ENCODE measurements around the gene ASB18. TPM values are rescaled to one million over a fixed set of nuclear protein-coding genes. Genes with fewer than 3 reads are reported as not detected.

The ASB18 gene
- polyA plus RNA-seq, 1 donor (not counting 4 experiments of a cell fraction or from before 2014, with no cell fraction given), result not detected

GRCh38 chr2:236209535-236209934 lies 54.7 kb downstream of the ASB18 start:
- Histone ChIP-seq H3K4me3 (ENCODE audit: control insufficient read depth in 2 of 3, extremely low read depth in 1 of 3, insufficient read depth in 2 of 3, low read depth in 1 of 3, low read length in 3 of 3) (no peak overlapping the region), H3K4me1 (ENCODE audit: control insufficient read depth, extremely low read depth, insufficient read depth, low read length) (no peaks in the 10 kb centered on the region), H3K9me3 (ENCODE audit: control insufficient read depth, low read depth, low read length) (no peaks in the 10 kb centered on the region), H3K4me2 (ENCODE audit: control insufficient read depth, extremely low read depth, insufficient read depth, low read depth, low read length) (no peak overlapping the region), H2AFZ (ENCODE audit: control insufficient read depth, low read length) (no peak overlapping the region), H3K27me3 (ENCODE audit: control insufficient read depth, extremely low read depth, insufficient read depth, low read length) (peaks cover 10% of the 10 kb centered on the region), H3K9me1 (ENCODE audit: control insufficient read depth, extremely low read depth, insufficient read depth, low read length) (no peaks in the 10 kb centered on the region), H3K9ac (ENCODE audit: control insufficient read depth, extremely low read depth, insufficient read depth, low read length) (no peak overlapping the region), H3K27ac (ENCODE audit: control insufficient read depth, insufficient read depth, low read length) (no peak overlapping the region), H4K20me1 (ENCODE audit: control insufficient read depth, extremely low read depth, insufficient read depth, low read length) (no peaks in the 10 kb centered on the region), H3K36me3 (ENCODE audit: control insufficient read depth in 2 of 2, extremely low read depth in 1 of 2, insufficient read depth in 2 of 2, low read length in 2 of 2) (no peaks in the 10 kb centered on the region), H3K79me2 (ENCODE audit: control insufficient read depth, insufficient read depth, low read length) (no peaks in the 10 kb centered on the region)
- TF ChIP-seq EZH2 (IDR thresholded peaks at IDR 0.05; ENCODE audit: low read length) (no peak), CTCF (optimal IDR thresholded peaks at IDR 0.05 in 1 of 3, IDR thresholded peaks at IDR 0.05 in 1 of 3, conservative IDR thresholded peaks at IDR 0.05 in 1 of 3; ENCODE audit: extremely low read depth in 1 of 3, insufficient read depth in 2 of 3, low read length in 3 of 3) (peak in 1 of 3 experiments; percentile 7)
- dilution Hi-C loops (cut with MboI; ENCODE audit: extremely low pct_ligation_motif_present, low sequenced_read_pairs), result no loop called here
- DNase-seq (ENCODE audit: low read depth, low spot score) (no peak), FAIRE-seq (no peak)

GRCh38 chr2:236208019-236208926 lies 55.9 kb downstream of the ASB18 start:
- Histone ChIP-seq H3K4me1 (ENCODE audit: control insufficient read depth, extremely low read depth, insufficient read depth, low read length) (no peaks in the 10 kb centered on the region), H3K36me3 (ENCODE audit: control insufficient read depth in 2 of 2, extremely low read depth in 1 of 2, insufficient read depth in 2 of 2, low read length in 2 of 2) (no peaks in the 10 kb centered on the region), H3K4me2 (ENCODE audit: control insufficient read depth, extremely low read depth, insufficient read depth, low read depth, low read length) (no peak overlapping the region), H2AFZ (ENCODE audit: control insufficient read depth, low read length) (no peak overlapping the region), H3K9me3 (ENCODE audit: control insufficient read depth, low read depth, low read length) (no peaks in the 10 kb centered on the region), H3K4me3 (ENCODE audit: control insufficient read depth in 2 of 3, extremely low read depth in 1 of 3, insufficient read depth in 2 of 3, low read depth in 1 of 3, low read length in 3 of 3) (no peak overlapping the region), H3K9ac (ENCODE audit: control insufficient read depth, extremely low read depth, insufficient read depth, low read length) (no peak overlapping the region), H4K20me1 (ENCODE audit: control insufficient read depth, extremely low read depth, insufficient read depth, low read length) (no peaks in the 10 kb centered on the region), H3K9me1 (ENCODE audit: control insufficient read depth, extremely low read depth, insufficient read depth, low read length) (no peaks in the 10 kb centered on the region), H3K27me3 (ENCODE audit: control insufficient read depth, extremely low read depth, insufficient read depth, low read length) (peaks cover 2% of the 10 kb centered on the region), H3K27ac (ENCODE audit: control insufficient read depth, insufficient read depth, low read length) (no peak overlapping the region), H3K79me2 (ENCODE audit: control insufficient read depth, insufficient read depth, low read length) (no peaks in the 10 kb centered on the region)
- dilution Hi-C loops (cut with MboI; ENCODE audit: extremely low pct_ligation_motif_present, low sequenced_read_pairs), result no loop called here
- FAIRE-seq (no peak), DNase-seq (ENCODE audit: low read depth, low spot score) (no peak)
- no peak for TF ChIP-seq CTCF (optimal IDR thresholded peaks at IDR 0.05 in 1 of 3, IDR thresholded peaks at IDR 0.05 in 1 of 3, conservative IDR thresholded peaks at IDR 0.05 in 1 of 3; ENCODE audit: extremely low read depth in 1 of 3, insufficient read depth in 2 of 3, low read length in 3 of 3)
- TF ChIP-seq EZH2 (IDR thresholded peaks at IDR 0.05; ENCODE audit: low read length), result no peak

Data from keratinocyte (primary cell).